GM18520 (cell line): ENCODE results near the gene SLC20A1.
A peak's percentile ranks its signal among the peaks of the same experiment; 100 is the strongest.
"Not testable (repeated sequence)": the region's sequence is repeated elsewhere in the genome, so short reads cannot be mapped to it uniquely, and the experiment has no call there.

Source experiments
- ATAC-seq: cut with Tn5 transposase; IDR thresholded peaks from one replicate; pipeline ENCODE4 v1.9.1; 2021; ENCODE audit not compliant: unreplicated experiment

SLC20A1 gene

GRCh38 chr2:112645310-112646101 lies at the start of gene SLC20A1:
SLC20A1 (plus strand) TSS chr2:112645939; CDS start chr2:112646829, 890 bp downstream.
- peak; percentile 86 for ATAC-seq

GRCh38 chr2:112597537-112598322 lies 48.0 kb upstream of the SLC20A1 start:
- no peak for ATAC-seq

- no peak for ATAC-seq
Observed at GRCh38 chr2:112600634-112601033, 45.1 kb upstream of the SLC20A1 start.

GRCh38 chr2:112601754-112602153 lies 44.0 kb upstream of the SLC20A1 start:
- no peak for ATAC-seq

GRCh38 chr2:112602917-112603316 lies 42.8 kb upstream of the SLC20A1 start:
- ATAC-seq, result no peak

GRCh38 chr2:112603731-112604130 lies 42.0 kb upstream of the SLC20A1 start:
- ATAC-seq, result no peak

- no peak for ATAC-seq
Observed at GRCh38 chr2:112604952-112605351, 40.8 kb upstream of the SLC20A1 start.

- no peak for ATAC-seq
Observed at GRCh38 chr2:112605926-112606325, 39.8 kb upstream of the SLC20A1 start.

GRCh38 chr2:112606547-112606946 lies 39.2 kb upstream of the SLC20A1 start:
- ATAC-seq, result no peak

GRCh38 chr2:112607680-112608438 lies 37.9 kb upstream of the SLC20A1 start:
- no peak for ATAC-seq

GRCh38 chr2:112609320-112609719 lies 36.4 kb upstream of the SLC20A1 start:
- not testable (repeated sequence) for ATAC-seq

- not testable (repeated sequence) for ATAC-seq
Observed at GRCh38 chr2:112612283-112612682, 33.5 kb upstream of the SLC20A1 start.

GRCh38 chr2:112614201-112614840 lies 31.4 kb upstream of the SLC20A1 start:
- ATAC-seq, result no peak

GRCh38 chr2:112615051-112615450 lies 30.7 kb upstream of the SLC20A1 start:
- no peak for ATAC-seq

GRCh38 chr2:112615798-112616197 lies 29.9 kb upstream of the SLC20A1 start:
- ATAC-seq, result not testable (repeated sequence)

- no peak for ATAC-seq
Observed at GRCh38 chr2:112618383-112618782, 27.4 kb upstream of the SLC20A1 start.

GRCh38 chr2:112621790-112622527 lies 23.8 kb upstream of the SLC20A1 start:
- ATAC-seq, result no peak

GRCh38 chr2:112622528-112622849 lies 23.2 kb upstream of the SLC20A1 start:
- ATAC-seq, result no peak

- no peak for ATAC-seq
Observed at GRCh38 chr2:112623913-112624777, 21.6 kb upstream of the SLC20A1 start.
